Esophagus (tissue), 2 donors: ENCODE measurements around the gene HOXC4. TPM values are rescaled to one million over a fixed set of nuclear protein-coding genes. Genes with fewer than 3 reads are reported as not detected.
A peak's percentile ranks its signal among the peaks of the same experiment; 100 is the strongest.
"Not testable (repeated sequence)": the region's sequence is repeated elsewhere in the genome, so short reads cannot be mapped to it uniquely, and the experiment has no call there.

Source experiments
- H3K27ac ChIP-seq, 2 donors: one replicate each; pipeline ENCODE4 v1.5.1; 2013; ENCODE audit warnings: low read depth in 2 of 2, mild to moderate bottlenecking in 2 of 2, inconsistent platforms in 1 of 2, low read length in 1 of 2, moderate library complexity in 1 of 2
- H3K27me3 ChIP-seq, 2 donors: one replicate each; pipeline ENCODE4 v1.6.1; 2013; ENCODE audit warnings: low read length in 2 of 2, control low read depth in 1 of 2, mild to moderate bottlenecking in 1 of 2; ENCODE audit not compliant: insufficient read depth in 2 of 2, control insufficient read depth in 1 of 2
- H3K36me3 ChIP-seq, 2 donors: one replicate each; pipeline ENCODE4 v1.6.1; 2013; ENCODE audit warnings: low read length in 1 of 2; ENCODE audit not compliant: control insufficient read depth in 2 of 2, insufficient read depth in 2 of 2
- H3K4me1 ChIP-seq, 2 donors: one replicate each; pipeline ENCODE4 v1.6.1; 2013; ENCODE audit warnings: low read length in 1 of 2; ENCODE audit not compliant: control insufficient read depth in 2 of 2, insufficient read depth in 2 of 2
- H3K4me3 ChIP-seq, 2 donors: one replicate each; pipeline ENCODE4 v1.5.1; 2013; ENCODE audit warnings: low read length in 2 of 2, mild to moderate bottlenecking in 2 of 2, low read depth in 1 of 2, moderate library complexity in 1 of 2
- H3K9me3 ChIP-seq, 2 donors: one replicate each; pipeline ENCODE4 v1.6.1; 2013; ENCODE audit warnings: mild to moderate bottlenecking in 2 of 2, low read depth in 1 of 2, low read length in 1 of 2, moderate library complexity in 1 of 2; ENCODE audit not compliant: control insufficient read depth in 2 of 2, insufficient read depth in 1 of 2
- WGBS, 2 donors: extraction: QIAGEN DNeasy Blood & Tissue Kit; methylation state at CpG; one replicate each; pipeline ENCODE4 v1.1.7; 2013; 5-methylcytosine and 5-hydroxymethylcytosine counted together
- polyA plus RNA-seq, 2 donors: library from polyadenylated mRNA; stranded (reverse); fragments of 200-250 nt; gene quantifications; one replicate each; pipeline ENCODE4 v1.2.3, GENCODE V29; 2013
- donor health status: healthy with polysubstance abuse.
- donor health status: Bipolar disorder and iron deficiency.

The HOXC4 gene
- polyA plus RNA-seq, 2 donors = 3.3 to 3.7 TPM

DNA sequence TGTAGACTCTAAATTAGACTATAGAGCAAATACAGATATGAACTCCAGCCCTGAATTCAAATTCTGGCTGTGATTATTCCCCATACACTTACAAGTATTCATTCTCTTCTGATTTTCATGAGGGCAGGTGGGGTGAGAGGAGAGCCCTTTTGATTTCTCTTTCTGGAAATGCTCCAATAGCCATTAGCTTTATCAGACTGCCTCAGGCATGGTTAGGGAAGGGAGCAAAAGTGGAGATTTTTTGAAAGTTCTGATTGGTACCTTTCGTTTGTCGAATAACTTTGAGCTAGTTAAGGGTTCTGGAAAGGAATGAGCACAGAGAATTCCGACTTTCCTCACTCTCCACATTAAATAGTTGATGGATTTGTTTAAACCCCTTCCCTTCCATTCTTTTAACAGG, 13.0 kb upstream of the HOXC4 start:
- Histone ChIP-seq H3K4me1 (peaks cover 0 to 13% of the 10 kb centered on the region in 2 donors), H3K27me3 (no peaks in the 10 kb centered on the region)
- 67 to 82% methylated on average over 3 of the region's 3 CpGs for WGBS, 2 donors

GRCh38 chr12:54041097-54041690, 12.4 kb upstream of the HOXC4 start:
- Histone ChIP-seq H3K27me3 (no peaks in the 10 kb centered on the region), H3K4me3 (no peak overlapping the region), H3K27ac (peak overlapping the region in 1 of 2 donors; percentile 60), H3K9me3 (no peaks in the 10 kb centered on the region), H3K4me1 (peaks cover 0 to 10% of the 10 kb centered on the region in 2 donors), H3K36me3 (no peaks in the 10 kb centered on the region)
- WGBS, 2 donors = 43 to 53% methylated on average over 2 of the region's 2 CpGs

More for the DNA sequence above, 13.0 kb upstream of the HOXC4 start:
- no peaks in the 10 kb centered on the region for H3K9me3 ChIP-seq
- H3K27ac ChIP-seq = no peak overlapping the region
- H3K36me3 ChIP-seq = no peaks in the 10 kb centered on the region
- no peak overlapping the region for H3K4me3 ChIP-seq

GRCh38 chr12:54042033-54042432, 11.6 kb upstream of the HOXC4 start:
- not testable (repeated sequence) for H3K27ac ChIP-seq, H3K27me3 ChIP-seq
- 74 to 81% methylated on average over 6 of the region's 6 CpGs for WGBS, 2 donors

GRCh38 chr12:54042970-54043853, 10.4 kb upstream of the HOXC4 start:
- Histone ChIP-seq H3K27ac (no peak overlapping the region), H3K36me3 (no peaks in the 10 kb centered on the region), H3K9me3 (no peaks in the 10 kb centered on the region), H3K4me3 (no peak overlapping the region), H3K4me1 (peaks cover 0 to 11% of the 10 kb centered on the region in 2 donors), H3K27me3 (no peaks in the 10 kb centered on the region)
- WGBS, 2 donors = 44 to 57% methylated on average over 6 of the region's 6 CpGs

More at GRCh38 chr12:54042033-54042432, 11.6 kb upstream of the HOXC4 start:
- not testable (repeated sequence) for H3K9me3 ChIP-seq, H3K4me1 ChIP-seq, H3K36me3 ChIP-seq, H3K4me3 ChIP-seq

DNA sequence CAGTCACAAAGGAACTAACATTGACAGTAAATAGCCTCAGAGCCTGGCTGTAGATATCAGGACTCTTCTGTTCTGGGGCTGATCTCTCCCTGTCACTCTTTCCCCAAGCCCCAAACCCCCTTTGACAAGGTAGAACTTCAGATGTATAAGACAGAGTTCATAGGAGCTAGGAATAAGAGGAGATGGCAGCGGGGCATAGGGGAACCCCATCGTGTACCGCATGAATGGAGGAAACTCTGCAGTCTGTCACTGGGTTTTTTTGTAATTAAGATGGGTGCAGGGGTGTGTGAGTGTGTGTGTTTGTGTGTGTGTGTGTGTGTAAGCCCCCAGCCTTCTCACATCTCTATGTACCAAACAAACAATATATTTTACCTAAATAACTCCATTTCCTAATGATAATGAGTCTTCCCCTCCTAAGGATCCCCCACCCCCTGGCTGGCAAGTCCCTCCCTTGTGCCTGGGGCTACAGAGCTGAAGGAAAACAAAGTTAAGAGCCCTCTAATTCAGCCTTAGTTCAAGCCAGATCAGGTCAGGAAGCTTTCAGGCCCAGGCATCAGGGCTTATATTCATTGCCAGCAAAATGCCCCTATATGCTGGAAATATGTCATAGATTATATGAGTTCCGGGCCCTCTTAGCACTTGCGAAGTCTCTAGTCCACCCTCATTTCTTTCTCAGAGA, 9.1 kb upstream of the HOXC4 start:
- no peak overlapping the region for H3K27ac ChIP-seq
- peaks cover 0 to 5% of the 10 kb centered on the region in 2 donors for H3K4me1 ChIP-seq
- H3K9me3 ChIP-seq = no peaks in the 10 kb centered on the region
- 44 to 65% methylated on average over 5 of the region's 5 CpGs for WGBS, 2 donors
- H3K36me3 ChIP-seq = no peaks in the 10 kb centered on the region
- no peaks in the 10 kb centered on the region for H3K27me3 ChIP-seq
- no peak overlapping the region for H3K4me3 ChIP-seq

GRCh38 chr12:54045401-54045800, 8.2 kb upstream of the HOXC4 start:
- H3K4me1 ChIP-seq = peaks cover 0 to 5% of the 10 kb centered on the region in 2 donors
- H3K9me3 ChIP-seq = no peaks in the 10 kb centered on the region
- H3K27me3 ChIP-seq = no peaks in the 10 kb centered on the region
- H3K4me3 ChIP-seq = peak overlapping the region in 1 of 2 donors; percentile 57
- H3K36me3 ChIP-seq = no peaks in the 10 kb centered on the region
- H3K27ac ChIP-seq = no peak overlapping the region

GRCh38 chr12:54045868-54046521, 7.6 kb upstream of the HOXC4 start:
- H3K27ac ChIP-seq = no peak overlapping the region
- no peaks in the 10 kb centered on the region for H3K27me3 ChIP-seq
- H3K36me3 ChIP-seq = no peaks in the 10 kb centered on the region
- WGBS, 2 donors = 37 to 46% methylated on average over 16 of the region's 16 CpGs
- peak overlapping the region in 1 of 2 donors; percentile 57 for H3K4me3 ChIP-seq
- H3K9me3 ChIP-seq = no peaks in the 10 kb centered on the region
- peaks cover 0 to 5% of the 10 kb centered on the region in 2 donors for H3K4me1 ChIP-seq

- H3K27me3 ChIP-seq = no peaks in the 10 kb centered on the region
- 18 to 24% methylated on average over 27 of the region's 27 CpGs for WGBS, 2 donors
These were observed 6.9 kb upstream of the HOXC4 start for GRCh38 chr12:54046809-54047159.

More at GRCh38 chr12:54046809-54047159, 6.9 kb upstream of the HOXC4 start:
- H3K4me3 ChIP-seq = peak overlapping the region; percentile 36 to 57
- H3K27ac ChIP-seq = peak overlapping the region; percentile 11 to 68
- no peaks in the 10 kb centered on the region for H3K9me3 ChIP-seq
- H3K4me1 ChIP-seq = peaks cover 0 to 5% of the 10 kb centered on the region in 2 donors
- H3K36me3 ChIP-seq = no peaks in the 10 kb centered on the region
